WTC11 (cell line): ENCODE data around the gene MAST4. TPM values are rescaled to one million over a fixed set of nuclear protein-coding genes. Genes with fewer than 3 reads are reported as not detected.

Experiments used
- ATAC-seq: fragments of 200-7000 bp; cut with Tn5 transposase; 2 replicates; pipeline ENCODE4 v1.10.0; 2021; ENCODE audit warnings: mild to moderate bottlenecking, moderate library complexity
- CTCF ChIA-PET: fragments of 300-600 bp; sonication (Branson Sonifier 250); formaldehyde crosslinking; loops from one replicate; lab custom pipeline; 2021; ENCODE audit warnings: antibody characterized with exemption; lab: Charles Lee
- POLR2A ChIA-PET: fragments of 350-600 bp; sonication (Branson Sonifier 250); formaldehyde crosslinking; loops from one replicate; lab custom pipeline; 2021; ENCODE audit warnings: antibody characterized with exemption; lab: Charles Lee
- DNase-seq: peaks from one replicate; pipeline ENCODE4 v3.0.0; 2021; ENCODE audit warnings: low spot score
- H3K27ac Mint-ChIP-seq: 2 replicates; pipeline ENCODE4 v1.8.0; 2021; ENCODE audit warnings: mixed read lengths
- H3K27me3 Mint-ChIP-seq: 2 replicates; pipeline ENCODE4 v1.8.0; 2021; ENCODE audit warnings: low read depth, mild to moderate bottlenecking, moderate library complexity, mixed read lengths
- H3K36me3 Mint-ChIP-seq: 2 replicates; pipeline ENCODE4 v1.8.0; 2021; ENCODE audit warnings: mixed read lengths
- H3K4me1 Mint-ChIP-seq: 2 replicates; pipeline ENCODE4 v1.8.0; 2022; ENCODE audit warnings: mixed read lengths
- H3K4me3 Mint-ChIP-seq: 2 replicates; pipeline ENCODE4 v1.8.0; 2021; ENCODE audit warnings: mild to moderate bottlenecking, moderate library complexity, mixed read lengths
- H3K9me3 Mint-ChIP-seq: 2 replicates; pipeline ENCODE4 v1.8.0; 2021; ENCODE audit warnings: mixed read lengths
- AFF4 ChIP-seq: sonication (generic); formaldehyde crosslinking; IDR thresholded peaks from 2 replicates; pipeline ENCODE4 v1.8.1; 2023; ENCODE audit warnings: mild to moderate bottlenecking, missing genetic modification reagents, borderline replicate concordance
- ARID4B ChIP-seq: sonication (generic); formaldehyde crosslinking; IDR thresholded peaks from 2 replicates; pipeline ENCODE4 v1.8.0; 2023; ENCODE audit warnings: missing genetic modification reagents, mild to moderate bottlenecking, borderline replicate concordance
- CDX4 ChIP-seq: fragments of 250-450 bp; sonication (Bioruptor Pico); IDR thresholded peaks from 2 replicates; pipeline ENCODE4 v1.9.0; 2021; ENCODE audit warnings: moderate library complexity, mild to moderate bottlenecking, inconsistent platforms, borderline replicate concordance
- CREB1 ChIP-seq: sonication (generic); formaldehyde crosslinking; IDR thresholded peaks from 2 replicates; pipeline ENCODE4 v1.8.0; 2023; ENCODE audit warnings: mild to moderate bottlenecking, missing genetic modification reagents
- CTCF ChIP-seq: fragments of 200-600 bp; IDR thresholded peaks from 2 replicates; pipeline ENCODE4 v1.8.0; 2022; ENCODE audit warnings: antibody characterized with exemption
- E2F4 ChIP-seq: sonication (generic); formaldehyde crosslinking; IDR thresholded peaks from 2 replicates; pipeline ENCODE4 v1.8.1; 2022; ENCODE audit warnings: low read depth, mild to moderate bottlenecking, moderate library complexity, missing genetic modification reagents, borderline replicate concordance
- EMX1 ChIP-seq: fragments of 250-450 bp; sonication (Bioruptor Pico); IDR thresholded peaks from 2 replicates; pipeline ENCODE4 v1.8.0; 2021; ENCODE audit warnings: mild to moderate bottlenecking
- ETV6 ChIP-seq: sonication (generic); formaldehyde crosslinking; IDR thresholded peaks from 2 replicates; pipeline ENCODE4 v1.8.1; 2022; ENCODE audit warnings: mild to moderate bottlenecking, missing genetic modification reagents
- FOXJ3 ChIP-seq: sonication (generic); formaldehyde crosslinking; IDR thresholded peaks from 2 replicates; pipeline ENCODE4 v1.9.0; 2021; ENCODE audit warnings: missing genetic modification reagents, mild to moderate bottlenecking, borderline replicate concordance
- FOXK1 ChIP-seq: sonication (generic); formaldehyde crosslinking; IDR thresholded peaks from 2 replicates; pipeline ENCODE4 v1.8.0; 2022; ENCODE audit warnings: mild to moderate bottlenecking, moderate library complexity, missing genetic modification reagents
- FOXP1 ChIP-seq: sonication (generic); formaldehyde crosslinking; IDR thresholded peaks from 2 replicates; pipeline ENCODE4 v1.8.0; 2022; ENCODE audit warnings: missing genetic modification reagents, mild to moderate bottlenecking, moderate library complexity, borderline replicate concordance
- GRHL2 ChIP-seq: fragments of 250-450 bp; sonication (Bioruptor Pico); IDR thresholded peaks from 2 replicates; pipeline ENCODE4 v1.8.0; 2022; ENCODE audit warnings: mild to moderate bottlenecking, moderate library complexity; ENCODE audit not compliant: insufficient replicate concordance, severe bottlenecking
- HMGA2 ChIP-seq: fragments of 250-450 bp; sonication (Bioruptor Pico); IDR thresholded peaks from 2 replicates; pipeline ENCODE4 v1.4.0; 2021; ENCODE audit warnings: mild to moderate bottlenecking, moderate library complexity
- MXD4 ChIP-seq: fragments of 250-450 bp; sonication (Bioruptor Pico); IDR thresholded peaks from 2 replicates; pipeline ENCODE4 v1.8.0; 2021; ENCODE audit warnings: mild to moderate bottlenecking, moderate library complexity, borderline replicate concordance
- SMAD3 ChIP-seq: sonication (generic); formaldehyde crosslinking; IDR thresholded peaks from 2 replicates; pipeline ENCODE4 v1.8.0; 2022; ENCODE audit warnings: missing genetic modification reagents, mild to moderate bottlenecking, borderline replicate concordance
- SP1 ChIP-seq: sonication (generic); formaldehyde crosslinking; conservative IDR thresholded peaks from 2 replicates; pipeline ENCODE4 v1.8.1; 2022; ENCODE audit warnings: missing genetic modification reagents
- USF1 ChIP-seq: sonication (generic); formaldehyde crosslinking; IDR thresholded peaks from 2 replicates; pipeline ENCODE4 v1.8.0; 2022; ENCODE audit warnings: mild to moderate bottlenecking, missing genetic modification reagents
- total RNA-seq: library from RNA; stranded (reverse); gene quantifications from 3 replicates; pipeline ENCODE4 v1.2.3, GENCODE V29; 2021

The MAST4 gene
- total RNA-seq, 1 experiment from 2014 or later: 8.0 TPM

GRCh38 chr5:66987540-66987939 lies 391.3 kb downstream of the MAST4 start:
- Mint-ChIP-seq H3K27ac (no peak overlapping the region), H3K4me3 (no peak overlapping the region), H3K4me1 (peaks cover 49% of the 10 kb centered on the region), H3K27me3 (no peaks in the 10 kb centered on the region)
- DNase-seq: no peak
- no peak for TF ChIP-seq SP1 (CRISPR knock-in tag)
- no peak for TF ChIP-seq E2F4 (CRISPR knock-in tag)
- no peak for TF ChIP-seq GRHL2 (CRISPR knock-in tag)
- TF ChIP-seq FOXP1 (CRISPR knock-in tag): no peak
- TF ChIP-seq AFF4 (CRISPR knock-in tag): no peak
- no peak for TF ChIP-seq ETV6 (CRISPR knock-in tag)
- no peak for TF ChIP-seq EMX1
- no peak for TF ChIP-seq HMGA2
- TF ChIP-seq FOXK1 (CRISPR knock-in tag): no peak
- no peak for TF ChIP-seq SMAD3 (CRISPR knock-in tag)
- TF ChIP-seq, all 79 proteins: peak for 0
- H3K36me3 Mint-ChIP-seq: no peaks in the 10 kb centered on the region
- ATAC-seq: no peak
- POLR2A ChIA-PET: no interaction called here
- no peaks in the 10 kb centered on the region for H3K9me3 Mint-ChIP-seq
- CTCF ChIA-PET: interaction anchor here (0.6 to 1.4 kb wide), 6 partner anchors 8 to 162 kb away, joined by 3 read pairs; no protein-coding TSS in a partner anchor

GRCh38 chr5:66987949-66988838 lies 392.0 kb downstream of the MAST4 start:
- H3K4me3 Mint-ChIP-seq: no peak overlapping the region
- POLR2A ChIA-PET: no interaction called here
- no peak for TF ChIP-seq FOXJ3 (CRISPR knock-in tag)
- TF ChIP-seq CTCF: peak; percentile 79
- TF ChIP-seq, all 79 proteins: peak for 1
- CTCF ChIA-PET: interaction anchor here (0.6 to 1.4 kb wide), 6 partner anchors 8 to 162 kb away, joined by 3 read pairs; no protein-coding TSS in a partner anchor
- Mint-ChIP-seq H3K27me3 (no peaks in the 10 kb centered on the region), H3K4me1 (peaks cover 43% of the 10 kb centered on the region), H3K9me3 (no peaks in the 10 kb centered on the region), H3K27ac (no peak overlapping the region), H3K36me3 (no peaks in the 10 kb centered on the region)
- peak; percentile 74 for ATAC-seq
- no peak for DNase-seq

GRCh38 chr5:66989286-66989685 lies 393.1 kb downstream of the MAST4 start:
- ATAC-seq: peak; percentile 76
- no peak for DNase-seq
- TF ChIP-seq MXD4 (no peak), EMX1 (no peak), CREB1 (CRISPR knock-in tag) (no peak), USF1 (CRISPR knock-in tag) (no peak), ARID4B (CRISPR knock-in tag) (no peak), CDX4 (CRISPR knock-in tag) (no peak)

More at GRCh38 chr5:66989286-66989685, 393.1 kb downstream of the MAST4 start:
- Mint-ChIP-seq H3K9me3 (no peaks in the 10 kb centered on the region), H3K4me1 (peaks cover 33% of the 10 kb centered on the region), H3K36me3 (no peaks in the 10 kb centered on the region), H3K27me3 (no peaks in the 10 kb centered on the region), H3K27ac (no peak overlapping the region), H3K4me3 (no peak overlapping the region)
- ChIA-PET CTCF (interaction anchor here (0.6 to 1.9 kb wide), 4 partner anchors 29 to 219 kb away, joined by 3 to 8 read pairs (median 3); no protein-coding TSS in a partner anchor), POLR2A (no interaction called here)
